ENCODE results near the gene C14orf119. TPM values are rescaled to one million over a fixed set of nuclear protein-coding genes. Genes with fewer than 3 reads are reported as not detected.

The C14orf119 gene
- total RNA-seq (22.2 and 57.0 TPM in 2 replicates), polyA plus RNA-seq (105 and 120 TPM in 2 replicates)

GRCh38 chr14:23095196-23096108 is at the start of gene C14orf119:
Gene C14orf119, plus strand, starts transcription at chr14:23095505. Its CDS starts 2,154 bp downstream, at chr14:23097659.
- H3K4me1 ChIP-seq (ENCODE audit: low read depth): peaks cover 15% of the 10 kb centered on the region
- peak within 1 kb of the TSS; percentile 98 for H3K27ac ChIP-seq
- peaks cover 25% of the 10 kb centered on the region for H3K36me3 ChIP-seq
- peak within 1 kb of the TSS; percentile 84 for H3K4me3 ChIP-seq
- TF ChIP-seq CTCF (IDR thresholded peaks at IDR 0.05; ENCODE audit: low read depth, low read length): no peak
- DNase-seq (ENCODE audit: low read depth in 1 of 2, low spot score in 1 of 2): peak; percentile 100
- no peaks in the 10 kb centered on the region for H3K9me3 ChIP-seq (ENCODE audit: low read depth)
- no peaks in the 10 kb centered on the region for H3K27me3 ChIP-seq

DNA sequence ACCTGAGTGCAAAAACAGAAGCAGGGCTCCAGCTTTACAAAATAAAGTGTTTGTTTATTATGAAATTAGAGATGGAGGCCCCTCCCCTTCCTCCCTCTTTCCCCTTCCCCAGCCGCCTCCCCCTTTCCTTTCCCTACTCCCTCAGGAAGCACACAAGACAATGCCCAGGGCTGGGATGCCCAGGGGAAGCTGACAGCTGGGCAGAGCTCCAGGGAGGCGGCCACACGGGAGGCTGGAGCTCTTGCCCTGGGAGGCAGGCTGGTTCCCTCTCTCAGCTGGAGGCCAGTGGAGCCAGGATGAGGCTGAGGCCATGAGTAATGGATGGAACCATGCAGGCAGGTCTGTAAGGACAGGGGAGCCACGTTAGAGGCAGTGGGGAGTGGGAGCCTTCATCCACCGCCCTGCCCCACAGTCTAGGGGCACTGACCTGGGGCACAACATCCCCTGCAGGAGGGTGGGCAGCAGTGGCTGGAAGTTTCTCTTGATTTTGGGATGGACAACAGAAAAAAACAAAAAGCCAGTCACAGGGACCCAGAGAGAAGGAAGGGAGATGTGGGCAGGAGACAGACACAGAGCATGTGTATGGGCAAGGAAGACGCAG is 48.2 kb upstream of the C14orf119 start:
- Histone ChIP-seq H3K27me3 (no peaks in the 10 kb centered on the region), H3K9me3 (ENCODE audit: low read depth) (no peaks in the 10 kb centered on the region), H3K36me3 (no peaks in the 10 kb centered on the region), H3K4me1 (ENCODE audit: low read depth) (no peaks in the 10 kb centered on the region), H3K4me3 (no peak overlapping the region), H3K27ac (no peak overlapping the region)
- peak in 1 of 2 donors; percentile 47 for DNase-seq (ENCODE audit: low read depth in 1 of 2, low spot score in 1 of 2)
- no peak for TF ChIP-seq CTCF (IDR thresholded peaks at IDR 0.05; ENCODE audit: low read depth, low read length)

GRCh38 chr14:23047751-23048693 is 47.3 kb upstream of the C14orf119 start:
- Histone ChIP-seq H3K4me3 (no peak overlapping the region), H3K9me3 (ENCODE audit: low read depth) (no peaks in the 10 kb centered on the region), H3K4me1 (ENCODE audit: low read depth) (no peaks in the 10 kb centered on the region), H3K27me3 (no peaks in the 10 kb centered on the region), H3K36me3 (no peaks in the 10 kb centered on the region), H3K27ac (no peak overlapping the region)
- no peak for TF ChIP-seq CTCF (IDR thresholded peaks at IDR 0.05; ENCODE audit: low read depth, low read length)
- DNase-seq (ENCODE audit: low read depth in 1 of 2, low spot score in 1 of 2): no peak

- no peak for TF ChIP-seq CTCF (IDR thresholded peaks at IDR 0.05; ENCODE audit: low read depth, low read length)
- no peak overlapping the region for H3K27ac ChIP-seq
- no peaks in the 10 kb centered on the region for H3K27me3 ChIP-seq
- no peaks in the 10 kb centered on the region for H3K36me3 ChIP-seq
- no peaks in the 10 kb centered on the region for H3K9me3 ChIP-seq (ENCODE audit: low read depth)
- H3K4me3 ChIP-seq: no peak overlapping the region
- H3K4me1 ChIP-seq (ENCODE audit: low read depth): no peaks in the 10 kb centered on the region
- no peak for DNase-seq (ENCODE audit: low read depth in 1 of 2, low spot score in 1 of 2)
Observed at GRCh38 chr14:23049011-23049410, 46.3 kb upstream of the C14orf119 start.
